IPS-15b (cell line): ENCODE results near the gene KTN1.

Source experiments
- H3K27me3 ChIP-seq: one replicate; pipeline ENCODE4 v1.6.1; 2013; ENCODE audit warnings: low read length; ENCODE audit not compliant: control insufficient read depth, insufficient read depth
- H3K36me3 ChIP-seq: one replicate; pipeline ENCODE4 v1.6.1; 2013; ENCODE audit warnings: low read length; ENCODE audit not compliant: control insufficient read depth, insufficient read depth
- H3K4me1 ChIP-seq: one replicate; pipeline ENCODE4 v1.6.1; 2013; ENCODE audit warnings: mild to moderate bottlenecking, low read length; ENCODE audit not compliant: control insufficient read depth, insufficient read depth
- H3K4me3 ChIP-seq: one replicate; pipeline ENCODE4 v1.5.1; 2013; ENCODE audit warnings: low read depth, low read length
- H3K9ac ChIP-seq: one replicate; pipeline ENCODE4 v1.6.1; 2013; ENCODE audit warnings: low read depth, mild to moderate bottlenecking, low read length
- H3K9me3 ChIP-seq: one replicate; pipeline ENCODE4 v1.6.1; 2013; ENCODE audit warnings: mild to moderate bottlenecking, low read length; ENCODE audit not compliant: control insufficient read depth, insufficient read depth

The KTN1 gene

GRCh38 chr14:55724736-55725135 lies 144.7 kb downstream of the KTN1 start:
- Histone ChIP-seq H3K9me3 (no peaks in the 10 kb centered on the region), H3K4me1 (no peaks in the 10 kb centered on the region), H3K9ac (no peak overlapping the region), H3K36me3 (no peaks in the 10 kb centered on the region), H3K4me3 (no peak overlapping the region), H3K27me3 (no peaks in the 10 kb centered on the region)

DNA sequence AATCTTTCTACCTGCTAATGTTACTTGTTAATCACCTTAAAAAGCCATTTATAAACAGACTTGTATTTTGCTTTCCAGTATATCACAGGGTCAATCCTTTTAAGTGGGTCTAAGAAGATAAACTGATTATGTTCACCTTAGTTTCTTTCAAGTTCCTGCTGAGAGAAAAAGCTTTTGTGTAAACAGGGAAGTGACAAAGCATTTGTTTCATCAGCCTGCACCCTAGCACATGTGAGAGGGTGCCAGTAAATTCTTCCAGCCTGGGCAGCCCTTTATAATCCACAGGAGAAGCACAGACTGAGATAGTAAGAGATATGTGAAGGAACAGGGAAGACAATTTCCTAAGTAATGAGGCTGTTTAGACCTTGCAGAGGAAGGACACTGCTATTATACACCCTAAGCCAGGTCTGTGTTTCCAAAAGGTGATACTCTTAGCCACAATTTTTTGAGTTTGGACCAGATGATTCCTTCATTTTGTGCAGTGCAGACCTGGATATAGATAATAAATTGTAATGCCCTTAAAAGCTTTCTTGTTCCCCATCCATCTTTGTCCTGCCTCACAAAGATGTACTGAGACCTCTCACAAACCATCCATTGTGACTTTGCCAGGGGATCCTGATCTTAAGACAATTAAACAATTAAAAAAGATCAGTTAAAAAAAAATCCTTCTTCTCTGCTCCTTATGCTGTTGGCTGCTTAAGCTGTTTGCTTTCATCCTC lies 150.7 kb downstream of the KTN1 start:
- Histone ChIP-seq H3K9me3 (no peaks in the 10 kb centered on the region), H3K4me3 (no peak overlapping the region), H3K36me3 (no peaks in the 10 kb centered on the region), H3K4me1 (no peaks in the 10 kb centered on the region), H3K9ac (no peak overlapping the region), H3K27me3 (no peaks in the 10 kb centered on the region)

DNA sequence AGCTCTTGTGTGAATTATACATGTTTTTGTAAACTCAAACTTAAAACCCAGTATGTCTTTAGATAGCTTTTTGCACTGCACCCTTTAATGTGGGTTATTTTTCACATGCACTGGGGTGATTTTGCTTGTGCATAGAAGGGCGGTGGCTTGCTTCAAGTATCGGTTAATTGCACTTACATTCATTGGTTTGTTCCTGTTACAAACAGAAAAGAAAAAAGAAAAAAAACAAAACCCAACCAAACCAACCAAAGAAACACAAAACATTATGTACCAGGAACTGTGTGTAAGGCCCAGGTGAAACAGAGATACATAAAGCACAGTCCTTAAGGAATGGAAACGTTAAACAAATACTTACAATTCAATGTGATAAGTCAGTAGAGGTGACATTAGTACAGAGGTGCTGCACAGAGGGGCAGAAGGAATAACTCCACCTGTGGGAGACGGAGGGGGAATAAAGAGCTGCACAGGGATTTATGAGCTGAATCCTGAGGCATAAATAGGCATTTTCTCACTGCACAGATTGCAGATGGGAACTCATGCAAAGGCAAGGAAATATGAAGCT lies 151.4 kb downstream of the KTN1 start:
- Histone ChIP-seq H3K4me1 (no peaks in the 10 kb centered on the region), H3K4me3 (no peak overlapping the region), H3K9me3 (no peaks in the 10 kb centered on the region), H3K9ac (no peak overlapping the region), H3K36me3 (no peaks in the 10 kb centered on the region), H3K27me3 (no peaks in the 10 kb centered on the region)

- H3K9me3 ChIP-seq = no peaks in the 10 kb centered on the region
- no peaks in the 10 kb centered on the region for H3K27me3 ChIP-seq
- H3K36me3 ChIP-seq = no peaks in the 10 kb centered on the region
- no peaks in the 10 kb centered on the region for H3K4me1 ChIP-seq
- H3K4me3 ChIP-seq = no peak overlapping the region
- H3K9ac ChIP-seq = no peak overlapping the region
These were observed 152.0 kb downstream of the KTN1 start for GRCh38 chr14:55731881-55732498.

GRCh38 chr14:55733599-55733998 lies 153.6 kb downstream of the KTN1 start:
- Histone ChIP-seq H3K9ac (no peak overlapping the region), H3K4me1 (no peaks in the 10 kb centered on the region), H3K36me3 (no peaks in the 10 kb centered on the region), H3K9me3 (no peaks in the 10 kb centered on the region), H3K27me3 (no peaks in the 10 kb centered on the region), H3K4me3 (no peak overlapping the region)
